Suprapubic skin (tissue), 4 donors: ENCODE results near the gene CPNE4.

Experiments
- POLR2A ChIP-seq, 2 donors: fragments of 450-650 bp; IDR thresholded peaks; one replicate each; pipeline ENCODE4 v1.6.1; 2017; ENCODE audit warnings: antibody characterized with exemption in 2 of 2, mild to moderate bottlenecking in 2 of 2, moderate library complexity in 2 of 2
- POLR2AphosphoS5 ChIP-seq, 3 donors: sonication (generic); formaldehyde crosslinking; IDR thresholded peaks; one replicate each; pipeline ENCODE4 v1.6.1; 2017; ENCODE audit warnings: antibody characterized with exemption in 3 of 3
- TF ChIP-seq, protein P1 (sequence below), 2 donors: fragments of 200-600 bp in 1 of 2; fragments of 450-650 bp in 1 of 2; sonication (generic) in 1 of 2; IDR thresholded peaks; one replicate each; pipeline ENCODE4 v1.5.1; 2016 to 2019; ENCODE audit warnings: antibody characterized with exemption in 2 of 2, mild to moderate bottlenecking in 1 of 2, moderate library complexity in 1 of 2

DNA sequence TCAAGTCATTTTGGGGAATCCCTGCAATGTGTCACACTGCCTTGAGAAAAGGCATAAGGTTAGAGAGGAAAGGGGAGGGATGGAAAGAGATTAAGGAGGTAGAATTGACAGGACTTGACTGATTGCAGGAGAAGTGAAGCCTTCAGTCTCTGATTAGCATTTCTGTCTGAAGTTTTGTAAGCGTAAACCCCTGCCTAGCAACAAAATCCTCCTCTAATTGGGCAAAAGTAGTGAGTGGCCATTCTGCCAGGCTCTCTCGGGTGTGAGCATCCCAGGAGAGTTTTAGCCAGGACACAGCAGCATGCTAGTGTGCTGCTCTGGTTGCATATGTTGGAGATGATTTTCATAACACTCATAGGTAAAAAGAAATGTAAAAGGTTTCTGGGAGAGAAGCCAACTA lies 415.0 kb downstream of the CPNE4 start:
- TF ChIP-seq, protein P1, sequence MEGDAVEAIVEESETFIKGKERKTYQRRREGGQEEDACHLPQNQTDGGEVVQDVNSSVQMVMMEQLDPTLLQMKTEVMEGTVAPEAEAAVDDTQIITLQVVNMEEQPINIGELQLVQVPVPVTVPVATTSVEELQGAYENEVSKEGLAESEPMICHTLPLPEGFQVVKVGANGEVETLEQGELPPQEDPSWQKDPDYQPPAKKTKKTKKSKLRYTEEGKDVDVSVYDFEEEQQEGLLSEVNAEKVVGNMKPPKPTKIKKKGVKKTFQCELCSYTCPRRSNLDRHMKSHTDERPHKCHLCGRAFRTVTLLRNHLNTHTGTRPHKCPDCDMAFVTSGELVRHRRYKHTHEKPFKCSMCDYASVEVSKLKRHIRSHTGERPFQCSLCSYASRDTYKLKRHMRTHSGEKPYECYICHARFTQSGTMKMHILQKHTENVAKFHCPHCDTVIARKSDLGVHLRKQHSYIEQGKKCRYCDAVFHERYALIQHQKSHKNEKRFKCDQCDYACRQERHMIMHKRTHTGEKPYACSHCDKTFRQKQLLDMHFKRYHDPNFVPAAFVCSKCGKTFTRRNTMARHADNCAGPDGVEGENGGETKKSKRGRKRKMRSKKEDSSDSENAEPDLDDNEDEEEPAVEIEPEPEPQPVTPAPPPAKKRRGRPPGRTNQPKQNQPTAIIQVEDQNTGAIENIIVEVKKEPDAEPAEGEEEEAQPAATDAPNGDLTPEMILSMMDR (IDR thresholded peaks at IDR 0.05), result no peak
- TF ChIP-seq POLR2AphosphoS5 (IDR thresholded peaks at IDR 0.05) (no peak), POLR2A (IDR thresholded peaks at IDR 0.05) (no peak)
